T follicular helper cell (primary cell): ENCODE measurements around the gene ERC2.
"Not testable (repeated sequence)": the region's sequence is repeated elsewhere in the genome, so short reads cannot be mapped to it uniquely, and the experiment has no call there.

Experiments used
- DNase-seq: peaks from one replicate; pipeline ENCODE4 v3.0.0-alpha.2; 2020; ENCODE audit warnings: low read depth

ERC2 gene

GRCh38 chr3:55525436-55525835, 942.8 kb downstream of the ERC2 start:
- DNase-seq: no peak

- no peak for DNase-seq
Measured at GRCh38 chr3:55524565-55525244, 943.6 kb downstream of the ERC2 start.

GRCh38 chr3:55523471-55523870, 944.8 kb downstream of the ERC2 start:
- DNase-seq: no peak

GRCh38 chr3:55521738-55522421, 946.4 kb downstream of the ERC2 start:
- no peak for DNase-seq

- DNase-seq: no peak
Measured at GRCh38 chr3:55521064-55521737, 947.1 kb downstream of the ERC2 start.

GRCh38 chr3:55519019-55519418, 949.2 kb downstream of the ERC2 start:
- no peak for DNase-seq

GRCh38 chr3:55518451-55518850, 949.8 kb downstream of the ERC2 start:
- no peak for DNase-seq

GRCh38 chr3:55516392-55517030, 951.8 kb downstream of the ERC2 start:
- no peak for DNase-seq

GRCh38 chr3:55515550-55516246, 952.6 kb downstream of the ERC2 start:
- DNase-seq: no peak

- no peak for DNase-seq
Measured at GRCh38 chr3:55514962-55515361, 953.3 kb downstream of the ERC2 start.

GRCh38 chr3:55512571-55513343, 955.5 kb downstream of the ERC2 start:
- no peak for DNase-seq

- no peak for DNase-seq
Measured at GRCh38 chr3:55511895-55512570, 956.2 kb downstream of the ERC2 start.

- no peak for DNase-seq
Measured at GRCh38 chr3:55508335-55508734, 959.9 kb downstream of the ERC2 start.

- no peak for DNase-seq
Measured at GRCh38 chr3:55507808-55508207, 960.5 kb downstream of the ERC2 start.

- no peak for DNase-seq
Measured at GRCh38 chr3:55505776-55506175, 962.5 kb downstream of the ERC2 start.

- DNase-seq: not testable (repeated sequence)
Measured at GRCh38 chr3:55505102-55505501, 963.2 kb downstream of the ERC2 start.

GRCh38 chr3:55501905-55502304, 966.4 kb downstream of the ERC2 start:
- no peak for DNase-seq

- DNase-seq: no peak
Measured at GRCh38 chr3:55500555-55501330, 967.5 kb downstream of the ERC2 start.

- no peak for DNase-seq
Measured at GRCh38 chr3:55498520-55498919, 969.7 kb downstream of the ERC2 start.

- DNase-seq: no peak
Measured at GRCh38 chr3:55497250-55497649, 971.0 kb downstream of the ERC2 start.
